ENCODE data around the gene ETV3.

Gene ETV3

GRCh38 chr1:157139052-157139715, 989 bp upstream of the ETV3 start:
- no peak for DNase-seq (ENCODE audit: low spot score)

- peak; percentile 29 for DNase-seq (ENCODE audit: low spot score)
These were observed 581 bp downstream of the ETV3 start for GRCh38 chr1:157137408-157138219.

GRCh38 chr1:157137046-157137407, 1.2 kb downstream of the ETV3 start:
- no peak for DNase-seq (ENCODE audit: low spot score)

- no peak for DNase-seq (ENCODE audit: low spot score)
These were observed 2.1 kb downstream of the ETV3 start for GRCh38 chr1:157136133-157136532.

- DNase-seq (ENCODE audit: low spot score): no peak
These were observed 2.5 kb downstream of the ETV3 start for GRCh38 chr1:157135646-157136045.

- no peak for DNase-seq (ENCODE audit: low spot score)
These were observed 3.1 kb downstream of the ETV3 start for GRCh38 chr1:157135070-157135469.

GRCh38 chr1:157134442-157134841, 3.8 kb downstream of the ETV3 start:
- no peak for DNase-seq (ENCODE audit: low spot score)

- DNase-seq (ENCODE audit: low spot score): no peak
These were observed 4.8 kb downstream of the ETV3 start for GRCh38 chr1:157133426-157133825.

GRCh38 chr1:157132616-157133167, 5.5 kb downstream of the ETV3 start:
- DNase-seq (ENCODE audit: low spot score): no peak

GRCh38 chr1:157132111-157132510, 6.1 kb downstream of the ETV3 start:
- no peak for DNase-seq (ENCODE audit: low spot score)

GRCh38 chr1:157131281-157131680, 6.9 kb downstream of the ETV3 start:
- DNase-seq (ENCODE audit: low spot score): no peak

GRCh38 chr1:157124855-157125254, 13.3 kb downstream of the ETV3 start:
- DNase-seq (ENCODE audit: low spot score): no peak

GRCh38 chr1:157119448-157119847, 18.7 kb downstream of the ETV3 start:
- no peak for DNase-seq (ENCODE audit: low spot score)

- no peak for DNase-seq (ENCODE audit: low spot score)
These were observed 19.2 kb downstream of the ETV3 start for GRCh38 chr1:157119008-157119407.

GRCh38 chr1:157117527-157118057, 20.6 kb downstream of the ETV3 start:
- peak; percentile 62 for DNase-seq (ENCODE audit: low spot score)

- DNase-seq (ENCODE audit: low spot score): no peak
These were observed 21.5 kb downstream of the ETV3 start for GRCh38 chr1:157116737-157117103.

- no peak for DNase-seq (ENCODE audit: low spot score)
These were observed 22.1 kb downstream of the ETV3 start for GRCh38 chr1:157115851-157116736.

GRCh38 chr1:157115429-157115838, 22.8 kb downstream of the ETV3 start:
- DNase-seq (ENCODE audit: low spot score): no peak

- no peak for DNase-seq (ENCODE audit: low spot score)
These were observed 23.7 kb downstream of the ETV3 start for GRCh38 chr1:157114183-157115121.

- no peak for DNase-seq (ENCODE audit: low spot score)
These were observed 24.6 kb downstream of the ETV3 start for GRCh38 chr1:157113631-157114030.

GRCh38 chr1:157113106-157113505, 25.1 kb downstream of the ETV3 start:
- no peak for DNase-seq (ENCODE audit: low spot score)

Measured in germinal center (tissue), 1 donor.